CD1c-positive myeloid dendritic cell (primary cell): ENCODE results near the gene ZBTB47.

Experiments used
- DNase-seq: peaks from one replicate; pipeline ENCODE4 v3.0.0-alpha.2; 2016; ENCODE audit errors: extremely low spot score

Gene ZBTB47

DNA sequence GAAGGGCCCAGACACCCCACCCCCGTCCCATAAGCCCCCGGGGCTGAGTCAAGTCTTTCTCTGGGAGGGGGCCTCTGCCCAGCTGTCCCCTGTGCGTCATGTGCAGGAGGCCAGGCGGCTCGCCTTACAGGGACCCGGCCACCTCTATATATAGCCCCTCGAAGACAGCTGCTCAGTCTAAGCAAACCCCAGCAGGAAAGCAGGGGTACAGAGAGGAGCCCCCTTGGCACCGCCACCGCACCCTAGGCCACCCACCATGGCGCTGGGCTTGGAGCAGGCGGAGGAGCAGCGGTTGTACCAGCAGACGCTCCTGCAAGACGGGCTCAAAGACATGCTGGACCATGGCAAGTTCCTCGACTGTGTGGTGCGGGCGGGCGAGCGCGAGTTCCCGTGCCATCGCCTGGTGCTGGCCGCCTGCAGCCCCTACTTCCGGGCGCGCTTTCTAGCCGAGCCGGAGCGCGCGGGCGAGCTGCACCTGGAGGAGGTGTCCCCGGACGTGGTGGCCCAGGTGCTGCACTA, 31.9 kb downstream of the ZBTB47 start, which contains the start of gene KLHL40:
Gene KLHL40 (plus strand): TSS at position 175 of the 519 bp plus-strand sequence. CDS start 82 bp downstream, at position 257.
- DNase-seq = no peak

DNA sequence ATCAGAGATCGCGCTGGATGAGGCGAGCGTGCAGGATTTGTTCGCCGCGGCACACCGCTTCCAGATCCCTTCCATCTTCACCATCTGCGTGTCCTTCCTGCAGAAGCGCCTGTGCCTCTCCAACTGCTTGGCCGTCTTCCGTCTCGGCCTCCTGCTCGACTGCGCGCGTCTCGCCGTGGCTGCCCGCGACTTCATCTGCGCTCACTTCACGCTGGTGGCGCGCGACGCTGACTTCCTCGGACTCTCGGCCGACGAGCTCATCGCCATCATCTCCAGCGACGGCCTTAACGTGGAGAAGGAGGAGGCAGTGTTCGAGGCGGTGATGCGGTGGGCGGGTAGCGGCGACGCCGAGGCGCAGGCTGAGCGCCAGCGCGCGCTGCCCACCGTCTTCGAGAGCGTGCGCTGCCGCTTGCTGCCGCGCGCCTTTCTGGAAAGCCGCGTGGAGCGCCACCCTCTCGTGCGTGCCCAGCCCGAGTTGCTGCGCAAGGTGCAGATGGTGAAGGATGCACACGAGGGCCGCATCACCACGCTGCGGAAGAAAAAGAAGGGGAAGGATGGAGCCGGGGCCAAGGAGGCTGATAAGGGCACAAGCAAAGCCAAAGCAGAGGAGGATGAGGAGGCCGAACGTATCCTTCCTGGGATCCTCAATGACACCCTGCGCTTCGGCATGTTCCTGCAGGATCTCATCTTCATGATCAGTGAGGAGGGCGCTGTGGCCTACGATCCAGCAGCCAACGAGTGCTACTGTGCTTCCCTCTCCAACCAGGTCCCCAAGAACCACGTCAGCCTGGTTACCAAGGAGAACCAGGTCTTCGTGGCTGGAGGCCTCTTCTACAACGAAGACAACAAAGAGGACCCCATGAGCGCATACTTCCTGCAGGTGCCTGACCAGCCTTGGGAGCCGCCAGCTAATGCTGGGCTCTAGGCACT, 32.7 kb downstream of the ZBTB47 start:
- peak; percentile 13 for DNase-seq

DNA sequence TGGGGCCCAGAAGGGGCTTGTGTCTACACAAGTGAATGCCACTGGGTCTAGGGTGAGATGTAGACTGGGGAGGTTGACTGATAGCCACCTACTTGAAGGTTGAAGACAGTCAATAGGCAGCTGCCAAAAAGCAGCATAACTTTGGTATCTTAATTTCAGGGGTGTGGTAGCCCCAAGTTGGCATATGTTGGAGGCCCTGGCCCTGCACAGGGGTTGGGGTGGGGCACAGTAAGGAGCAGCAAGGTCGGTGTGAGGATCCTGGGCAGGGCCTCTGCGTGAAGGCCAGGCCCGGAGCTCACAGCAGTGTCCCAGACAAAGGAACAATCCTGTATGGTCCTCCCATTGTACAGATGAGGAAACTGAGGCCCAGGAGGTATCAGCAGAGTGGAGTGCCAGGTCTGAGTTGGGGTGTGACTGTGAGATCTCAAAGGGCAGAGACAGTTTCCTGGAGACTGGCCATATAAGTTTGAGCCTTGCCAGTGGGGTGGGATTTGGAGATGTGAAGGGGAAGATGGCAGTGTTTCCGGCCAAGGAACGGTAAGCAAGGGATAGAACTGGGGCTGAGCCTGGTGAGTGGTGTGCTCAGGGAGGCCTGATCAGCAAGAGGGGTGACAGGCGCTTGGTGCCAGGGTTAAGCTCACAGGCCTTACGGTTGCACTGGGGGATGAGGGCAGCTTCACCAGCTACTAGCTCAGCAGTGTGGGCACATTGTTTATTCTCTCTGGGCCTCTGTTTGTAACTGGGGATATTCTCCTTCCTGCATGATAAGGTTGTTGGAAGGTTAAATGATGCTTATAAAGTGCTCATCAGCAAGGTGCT, 33.5 kb downstream of the ZBTB47 start:
- no peak for DNase-seq

DNA sequence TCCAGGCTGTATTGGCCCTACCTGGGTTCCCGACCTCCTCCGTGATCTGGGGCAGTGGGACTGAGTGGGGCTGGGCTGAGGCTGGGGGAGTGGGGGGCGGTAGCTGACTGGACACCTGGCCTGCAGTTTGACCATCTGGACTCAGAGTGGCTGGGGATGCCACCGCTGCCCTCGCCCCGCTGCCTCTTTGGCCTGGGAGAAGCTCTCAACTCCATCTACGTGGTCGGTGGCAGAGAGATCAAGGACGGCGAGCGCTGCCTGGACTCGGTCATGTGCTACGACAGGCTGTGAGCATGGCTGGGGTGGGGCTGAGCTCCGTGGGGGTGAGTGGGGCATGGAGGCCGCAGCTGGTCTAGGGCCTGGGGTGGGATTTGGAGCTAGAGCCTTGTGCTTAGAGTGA, 34.5 kb downstream of the ZBTB47 start:
- DNase-seq = no peak

DNA sequence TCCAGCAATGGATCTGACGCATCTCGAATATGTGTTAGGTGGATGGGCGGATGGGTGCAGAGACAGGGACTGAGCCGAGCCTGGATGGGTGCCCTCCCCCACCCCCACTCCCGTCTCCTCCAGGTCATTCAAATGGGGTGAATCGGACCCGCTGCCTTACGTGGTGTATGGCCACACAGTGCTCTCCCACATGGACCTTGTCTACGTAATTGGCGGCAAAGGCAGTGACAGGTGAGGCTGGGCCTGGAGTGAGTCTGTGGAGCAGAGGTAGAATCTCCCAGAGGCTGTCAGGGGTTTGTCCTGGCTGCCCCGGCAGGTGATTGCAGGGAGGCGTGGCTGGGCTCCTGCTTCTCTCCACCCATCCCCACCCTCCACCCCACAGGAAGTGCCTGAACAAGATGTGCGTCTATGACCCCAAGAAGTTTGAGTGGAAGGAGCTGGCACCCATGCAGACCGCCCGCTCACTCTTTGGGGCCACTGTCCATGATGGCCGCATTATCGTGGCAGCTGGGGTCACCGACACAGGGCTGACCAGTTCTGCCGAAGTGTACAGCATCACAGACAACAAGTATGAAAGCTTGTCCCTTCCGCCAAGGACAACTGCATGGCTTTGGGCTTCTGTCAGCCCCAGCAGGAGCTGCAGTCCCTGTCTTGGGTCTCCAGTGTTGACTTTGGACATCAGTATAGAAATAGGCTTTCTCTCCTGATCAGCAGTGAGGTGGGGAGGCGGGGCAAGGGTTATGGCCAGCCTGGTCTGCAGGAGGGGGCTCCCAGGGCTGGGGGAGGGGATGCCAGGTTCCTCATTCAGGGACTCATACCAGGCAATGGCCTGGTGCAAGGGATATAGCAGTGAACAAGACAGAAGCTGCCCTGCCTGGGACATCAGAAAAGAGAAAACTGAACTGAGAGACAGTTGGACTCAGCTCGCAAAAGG, 35.3 kb downstream of the ZBTB47 start:
- no peak for DNase-seq

DNA sequence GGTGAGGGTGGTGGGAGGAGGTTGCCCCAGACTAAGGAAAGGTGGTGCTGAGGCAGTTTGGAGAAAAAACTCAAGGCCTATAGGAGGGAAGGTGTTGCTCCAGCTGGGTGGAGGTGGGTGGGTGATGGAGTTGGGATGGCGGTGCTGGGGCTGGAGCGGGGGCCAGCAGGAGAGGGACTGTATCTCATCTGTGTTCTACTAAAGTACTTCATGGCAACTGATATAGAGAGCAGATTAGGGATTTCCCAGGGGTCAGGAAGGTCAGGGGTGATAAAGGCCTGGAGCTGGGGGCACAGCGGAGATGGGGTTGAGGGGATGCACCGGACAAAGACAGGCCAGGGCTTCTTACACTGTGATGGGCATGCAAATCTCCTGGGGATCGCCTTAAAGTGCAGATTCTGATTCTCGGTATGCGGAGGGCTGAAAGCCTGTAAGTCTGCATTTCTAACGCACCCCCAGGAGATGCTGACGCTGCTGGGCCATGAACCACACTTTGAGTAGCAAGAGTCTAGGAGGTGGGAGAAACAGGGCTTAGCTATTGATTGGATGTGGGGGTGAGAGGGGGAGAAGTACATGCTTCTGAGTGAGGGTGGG, 36.0 kb downstream of the ZBTB47 start:
- no peak for DNase-seq

DNA sequence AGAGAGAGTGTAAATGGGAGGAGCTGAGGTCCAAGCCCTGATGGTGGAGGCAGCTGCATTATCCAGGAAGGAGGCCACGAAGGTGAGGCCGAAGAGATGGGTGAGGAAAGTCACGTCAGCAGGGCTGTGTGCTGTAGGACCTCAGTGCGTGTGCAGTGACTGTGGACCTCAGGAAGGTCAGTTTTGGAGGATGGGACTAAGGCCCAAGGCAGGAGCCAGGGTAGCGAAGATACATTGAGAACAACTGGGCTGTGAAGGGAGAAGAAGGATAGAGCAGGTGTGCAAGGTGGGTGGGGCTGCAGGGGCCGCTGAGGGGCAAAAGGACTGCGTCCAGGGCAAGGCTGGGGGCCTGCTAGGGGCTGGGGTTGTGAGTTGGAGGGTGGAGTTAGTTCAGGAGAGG, 36.7 kb downstream of the ZBTB47 start:
- no peak for DNase-seq

DNA sequence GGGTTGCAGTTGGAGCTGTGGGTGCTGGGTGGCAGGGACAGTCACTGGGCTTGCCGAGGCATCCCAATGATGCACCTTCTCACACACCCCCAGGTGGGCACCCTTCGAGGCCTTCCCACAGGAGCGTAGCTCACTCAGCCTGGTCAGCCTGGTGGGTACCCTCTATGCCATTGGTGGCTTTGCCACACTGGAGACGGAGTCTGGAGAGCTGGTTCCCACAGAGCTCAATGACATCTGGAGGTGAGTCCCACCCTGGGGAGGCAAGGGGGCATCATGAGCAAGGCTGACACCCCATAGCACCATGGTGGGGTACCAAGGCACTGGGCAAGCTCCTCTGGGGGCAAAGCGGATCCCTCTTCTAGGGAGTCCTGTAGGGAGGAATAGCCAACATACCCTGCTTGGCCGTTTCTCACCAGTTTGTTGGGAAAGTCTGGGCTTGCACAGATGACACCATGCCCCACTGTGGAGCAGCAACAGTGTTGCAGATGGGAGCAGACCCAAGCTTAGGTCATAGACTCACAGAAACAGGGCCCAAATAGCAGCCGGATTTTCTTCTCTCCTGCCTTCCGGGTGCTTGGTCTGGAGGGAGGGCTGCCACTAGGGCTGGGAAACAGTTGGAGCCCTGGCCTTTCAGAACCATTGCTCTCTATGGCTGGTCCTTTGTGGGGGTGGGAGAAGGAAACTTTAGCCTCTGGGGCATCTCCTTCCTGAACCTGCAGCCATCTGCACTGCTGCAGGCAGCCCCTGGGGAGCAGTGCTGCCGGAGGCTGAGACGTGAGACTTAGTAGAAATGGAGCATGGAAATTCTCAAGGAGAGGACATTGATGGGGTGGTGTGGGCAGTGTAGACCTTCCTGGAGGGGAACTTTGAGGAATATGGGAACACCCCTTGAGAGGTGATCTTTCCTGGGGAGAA, 37.5 kb downstream of the ZBTB47 start:
- DNase-seq = no peak

DNA sequence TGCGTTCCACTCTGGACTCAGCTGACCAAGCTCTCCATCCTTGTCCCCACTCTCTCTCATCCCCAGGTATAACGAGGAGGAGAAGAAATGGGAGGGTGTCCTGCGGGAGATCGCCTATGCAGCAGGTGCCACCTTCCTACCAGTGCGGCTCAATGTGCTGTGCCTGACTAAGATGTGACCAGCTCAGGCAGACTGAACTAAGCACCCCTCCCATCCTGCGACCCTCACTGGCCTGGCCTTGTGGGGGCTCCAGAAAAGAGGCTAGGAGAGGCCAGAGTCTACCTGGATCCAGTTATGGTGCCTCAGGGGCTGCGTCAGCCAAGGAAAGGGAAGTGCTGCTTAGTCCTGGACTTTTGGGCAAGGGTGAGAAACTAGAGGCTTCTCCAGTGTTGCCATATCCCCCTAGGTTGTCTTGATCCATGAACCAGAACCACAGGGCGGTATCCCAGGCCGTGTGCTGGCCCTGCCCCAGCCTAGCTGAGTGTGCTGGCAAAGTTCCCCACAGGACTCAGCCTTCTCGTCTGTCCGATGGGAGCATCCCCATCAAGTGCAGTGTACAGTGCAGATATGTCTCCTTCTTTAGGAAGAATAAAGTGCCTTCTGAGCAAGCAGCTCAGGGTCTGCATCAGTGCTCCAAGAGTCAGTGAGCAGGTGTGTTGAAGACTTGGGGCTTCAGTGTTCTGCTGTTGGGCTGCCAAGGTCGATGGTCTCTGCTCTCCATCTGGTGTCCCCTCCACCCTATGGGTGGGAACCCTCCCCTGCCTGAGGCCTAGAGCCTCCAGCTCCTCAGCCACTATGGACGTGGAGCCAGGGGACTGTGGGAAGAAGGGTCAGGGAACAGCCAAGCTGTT, 38.5 kb downstream of the ZBTB47 start:
- DNase-seq = no peak

DNA sequence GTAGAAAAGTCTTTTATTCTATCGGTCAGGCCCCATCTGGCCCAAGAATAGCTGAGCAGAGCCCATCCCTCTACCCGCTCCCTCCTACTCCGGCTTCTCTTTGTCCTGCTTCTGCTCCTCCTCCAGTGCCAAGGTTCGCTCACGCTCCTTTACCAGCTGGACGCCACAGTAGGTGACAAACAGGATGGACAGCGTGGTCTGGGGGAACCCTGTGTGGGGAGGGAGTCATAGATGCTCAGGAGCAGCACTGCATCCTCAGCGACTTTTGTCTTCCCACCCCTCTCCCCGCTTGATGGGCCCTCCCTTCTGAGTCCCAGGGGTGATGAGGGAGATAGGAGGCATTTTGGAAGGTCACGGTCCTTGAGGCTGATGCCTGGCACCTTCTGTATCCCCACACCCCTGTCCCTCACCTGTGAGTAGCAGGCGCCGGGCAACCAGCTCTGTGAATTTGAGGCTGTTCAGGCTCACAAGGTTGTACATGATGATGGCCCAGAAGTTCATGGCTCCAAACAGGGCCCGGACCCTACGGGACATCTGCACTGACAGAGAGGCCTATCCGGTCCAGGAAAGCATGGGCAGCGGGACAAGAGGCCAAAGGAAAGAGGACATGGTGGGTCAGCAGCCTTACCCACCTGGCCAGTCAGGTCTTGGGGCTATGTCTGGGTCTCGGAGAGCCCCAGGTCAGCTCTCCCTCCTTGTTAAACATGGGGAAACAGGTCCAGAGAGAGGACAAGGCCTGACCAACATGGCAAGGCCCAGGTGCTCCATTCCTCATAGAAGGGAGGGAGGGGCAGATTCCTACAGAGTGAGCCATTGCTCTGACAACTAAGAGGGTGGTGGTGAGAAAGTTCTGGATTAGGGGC, 39.4 kb downstream of the ZBTB47 start:
- no peak for DNase-seq

DNA sequence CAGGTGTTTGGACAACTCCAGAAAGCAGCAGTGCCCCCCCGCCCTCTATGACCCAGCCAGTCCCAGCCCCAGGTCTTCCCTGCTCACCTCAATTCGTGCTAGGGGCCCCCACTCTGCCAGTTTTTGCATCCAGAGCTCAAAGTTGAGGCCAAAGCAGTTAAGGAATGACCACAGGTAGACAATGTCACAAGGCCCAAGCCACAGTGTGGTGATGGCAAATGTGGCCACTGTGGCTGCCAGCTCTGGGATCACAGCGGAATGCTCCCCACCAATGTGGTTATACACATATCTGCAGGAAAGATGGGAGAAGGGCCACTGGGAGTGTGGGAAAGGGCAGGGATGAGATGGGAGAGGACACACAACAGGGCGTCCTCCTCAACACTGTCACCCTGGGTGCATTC, 40.0 kb downstream of the ZBTB47 start:
- no peak for DNase-seq

DNA sequence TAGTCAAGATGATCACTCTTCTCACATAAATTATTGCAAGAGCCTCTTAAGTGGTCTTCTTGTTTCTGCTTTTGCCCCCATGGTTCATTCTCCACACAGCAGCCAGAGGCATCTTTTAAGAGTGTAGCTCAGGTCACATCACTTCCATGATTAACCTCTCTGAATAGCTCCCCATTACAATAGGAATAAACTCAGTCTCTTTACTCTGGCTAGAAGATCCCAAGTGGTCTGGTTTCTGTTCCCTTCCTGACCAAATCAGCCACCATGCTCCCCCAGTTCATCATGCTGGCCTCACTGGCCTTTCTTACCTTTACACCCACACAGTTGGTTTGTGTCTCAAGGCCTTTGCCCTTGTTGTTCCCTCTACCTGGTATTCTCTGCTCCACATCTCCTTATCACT, 40.9 kb downstream of the ZBTB47 start:
- no peak for DNase-seq

DNA sequence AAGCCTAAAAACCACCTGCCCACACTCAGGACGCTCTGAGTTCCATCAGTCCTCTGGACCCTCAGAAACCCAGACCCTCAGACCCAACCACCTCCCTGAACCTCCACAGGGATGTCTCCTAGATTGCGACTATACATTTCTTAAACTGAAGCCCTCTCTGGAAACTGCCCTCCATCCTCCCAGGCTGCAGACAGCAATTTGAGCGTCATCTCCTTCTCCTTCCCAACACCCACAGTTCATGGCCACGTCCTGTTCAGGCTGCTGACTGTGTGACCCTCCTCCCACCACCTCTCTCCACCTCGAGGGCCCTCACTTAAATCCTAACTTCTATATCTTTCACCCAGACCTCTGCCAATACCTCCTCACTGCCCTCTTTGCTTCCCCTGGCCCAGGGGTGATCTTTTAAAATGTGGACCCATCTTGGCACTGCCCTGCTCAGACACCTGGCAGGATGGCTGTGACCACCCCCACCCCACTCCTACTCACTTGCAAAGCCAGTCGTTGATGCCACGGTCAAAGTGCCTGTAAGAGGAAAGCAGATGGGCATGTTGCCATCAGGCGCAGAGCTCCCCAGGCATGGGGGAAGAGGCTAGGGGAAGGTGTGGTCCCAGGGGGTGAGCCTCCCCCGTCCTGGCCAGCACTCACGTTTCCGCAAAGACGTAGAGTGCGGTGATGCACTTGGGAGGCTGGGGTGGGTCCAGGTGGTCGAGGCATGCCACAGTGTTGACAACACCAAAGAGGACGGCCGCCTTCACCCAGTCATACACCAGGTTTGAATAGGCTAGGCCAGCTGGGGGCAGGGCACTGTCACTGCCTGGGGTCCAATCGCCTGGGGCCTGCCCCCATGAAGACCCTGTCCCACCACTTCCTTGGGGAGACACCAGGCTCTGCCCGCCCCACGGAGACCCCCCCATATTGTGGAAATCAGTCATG, 43.1 kb downstream of the ZBTB47 start:
- DNase-seq = no peak

DNA sequence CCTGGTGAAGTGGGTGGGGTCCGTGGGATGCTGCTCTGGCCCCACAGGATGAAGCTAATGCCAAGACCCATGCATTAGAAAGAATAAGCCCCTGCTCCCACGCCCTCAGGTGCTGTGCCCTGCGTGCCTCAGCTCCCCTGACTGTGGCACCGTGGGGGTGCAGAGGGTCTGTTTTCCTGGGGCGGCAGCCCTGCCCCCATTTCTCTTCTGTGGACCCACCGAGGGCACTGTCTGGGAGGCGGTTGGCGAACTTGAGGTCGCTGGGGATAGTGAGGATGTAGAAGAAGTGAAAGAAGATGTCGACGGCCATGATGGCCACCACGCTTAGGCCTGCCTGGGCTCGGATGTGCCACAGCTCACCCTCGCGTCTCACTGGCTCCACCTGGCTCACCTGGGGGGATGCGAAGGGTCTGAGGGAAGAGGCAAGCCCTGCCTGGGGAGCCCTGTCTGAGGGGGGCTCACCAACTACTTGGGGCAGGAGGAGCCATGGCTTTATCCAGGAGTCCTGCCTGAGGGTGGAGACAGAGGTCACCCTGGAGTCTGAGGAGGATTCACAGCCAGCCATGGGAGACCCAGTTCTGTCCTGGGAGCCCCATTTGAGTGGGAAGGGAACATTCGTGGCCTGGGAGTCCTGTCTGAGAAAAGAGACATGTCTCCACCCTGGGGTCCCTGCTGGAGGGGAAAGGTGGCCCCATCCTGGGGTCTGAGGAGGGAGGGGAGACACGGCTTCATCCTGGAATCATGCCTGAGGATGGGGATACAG, 44.0 kb downstream of the ZBTB47 start:
- no peak for DNase-seq

DNA sequence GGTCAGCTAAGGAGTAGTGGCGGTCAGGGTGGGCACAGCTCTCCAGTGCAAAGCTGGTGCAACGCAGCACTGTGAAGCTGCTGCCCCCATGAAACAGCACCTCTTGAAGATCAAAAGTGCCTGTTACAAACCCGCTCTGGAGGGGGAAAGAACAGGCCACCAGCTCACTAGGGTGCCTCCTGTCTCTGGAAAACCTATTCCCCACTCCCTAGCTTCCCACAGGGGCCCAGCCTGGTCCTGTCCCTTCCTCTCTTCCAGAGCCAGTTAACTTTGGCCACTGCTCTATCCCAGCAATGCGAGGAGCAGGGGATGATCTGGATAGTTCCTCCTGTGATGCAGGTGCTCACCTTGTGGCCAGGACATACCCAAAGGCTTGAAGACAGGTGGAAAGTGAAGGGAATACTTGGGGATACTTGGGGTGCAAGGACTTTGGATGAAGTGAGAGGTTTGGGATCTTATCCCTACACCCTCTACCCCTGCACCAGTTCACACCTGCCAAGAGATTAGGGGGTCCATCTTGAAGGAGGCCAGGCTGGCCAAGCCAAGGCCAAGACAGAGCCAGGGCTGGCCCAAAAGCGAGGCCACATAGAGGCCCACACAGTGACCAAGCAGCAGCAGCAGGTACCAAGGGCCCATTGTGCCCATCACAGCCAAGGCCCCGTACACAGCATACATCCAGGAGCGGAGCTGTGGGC, 44.9 kb downstream of the ZBTB47 start:
- DNase-seq = no peak

DNA sequence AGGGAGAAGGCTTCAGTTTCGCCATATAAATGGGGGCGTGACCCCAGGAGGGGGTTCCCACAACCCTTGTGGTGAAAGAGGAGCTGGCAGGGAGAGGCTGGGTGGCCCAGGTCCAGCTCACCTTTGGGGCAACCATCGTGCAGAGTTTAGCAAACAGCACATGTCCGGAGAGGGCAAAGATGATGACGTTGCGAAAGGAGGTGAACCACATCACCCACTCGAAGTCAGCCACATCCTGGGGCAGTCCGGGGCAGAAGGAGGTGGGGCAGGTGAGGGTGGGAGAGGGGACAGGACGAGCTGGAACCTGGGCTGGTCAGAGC, 45.4 kb downstream of the ZBTB47 start:
- DNase-seq = no peak
